WTC11 (cell line): ENCODE data around the gene GDA.

Experiments
- FOXJ3 ChIP-seq: sonication (generic); formaldehyde crosslinking; IDR thresholded peaks from 2 replicates; pipeline ENCODE4 v1.9.0; 2021; ENCODE audit warnings: missing genetic modification reagents, mild to moderate bottlenecking, borderline replicate concordance
- MXD4 ChIP-seq: fragments of 250-450 bp; sonication (Bioruptor Pico); IDR thresholded peaks from 2 replicates; pipeline ENCODE4 v1.8.0; 2021; ENCODE audit warnings: mild to moderate bottlenecking, moderate library complexity, borderline replicate concordance
- TP53 ChIP-seq: sonication (generic); formaldehyde crosslinking; IDR thresholded peaks from 2 replicates; pipeline ENCODE4 v1.8.1; 2023; ENCODE audit warnings: mild to moderate bottlenecking, missing genetic modification reagents
- TF ChIP-seq, protein P1 (sequence below): fragments of 200-600 bp; IDR thresholded peaks from 2 replicates; pipeline ENCODE4 v1.8.0; 2022; ENCODE audit warnings: antibody characterized with exemption
- TF ChIP-seq, protein P2 (sequence below): sonication (generic); formaldehyde crosslinking; IDR thresholded peaks from 2 replicates; pipeline ENCODE4 v1.8.1; 2023; ENCODE audit warnings: mild to moderate bottlenecking, missing genetic modification reagents, borderline replicate concordance
- TF ChIP-seq, protein P3 (sequence below): sonication (generic); formaldehyde crosslinking; IDR thresholded peaks from 2 replicates; pipeline ENCODE4 v1.8.0; 2022; ENCODE audit warnings: mild to moderate bottlenecking, missing genetic modification reagents

DNA sequence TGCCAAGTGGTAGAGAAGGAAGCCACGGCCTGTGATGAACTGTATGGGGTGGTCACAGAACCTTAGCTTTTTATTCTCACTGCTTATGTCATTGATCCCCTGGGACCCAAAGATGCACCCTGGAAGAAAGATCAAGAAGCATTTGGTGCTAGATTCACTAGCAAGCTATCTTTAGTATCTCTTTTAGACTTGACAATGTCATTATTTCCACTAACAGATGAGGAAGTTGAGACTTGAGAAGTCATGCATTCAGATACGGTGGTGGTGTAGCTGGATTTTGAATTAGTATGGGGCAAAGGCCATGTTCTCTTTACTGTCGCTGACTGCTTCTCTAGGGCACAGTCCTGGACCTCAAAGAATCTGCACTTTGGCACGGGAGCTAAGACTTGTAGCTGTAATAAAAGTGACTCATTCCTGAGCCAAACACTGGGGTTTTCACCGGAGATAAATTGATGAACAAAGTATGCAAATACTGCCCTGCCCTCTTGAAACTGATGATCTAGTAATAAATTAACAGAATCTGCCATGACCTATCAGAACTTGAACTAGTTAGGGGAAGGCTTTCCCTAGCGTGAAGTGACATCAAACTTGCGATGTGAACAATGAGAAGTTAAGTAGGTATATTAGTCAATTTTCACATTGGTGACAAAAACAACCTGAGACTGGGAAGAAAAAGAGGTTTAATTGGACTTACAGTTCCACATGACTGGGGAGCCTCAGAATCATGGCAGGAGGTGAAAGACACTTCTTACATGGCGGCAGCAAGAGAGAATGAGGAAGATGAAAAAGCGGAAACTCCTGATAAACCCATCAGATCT, 5.4 kb downstream of the GDA start:
- TF ChIP-seq, protein P1, sequence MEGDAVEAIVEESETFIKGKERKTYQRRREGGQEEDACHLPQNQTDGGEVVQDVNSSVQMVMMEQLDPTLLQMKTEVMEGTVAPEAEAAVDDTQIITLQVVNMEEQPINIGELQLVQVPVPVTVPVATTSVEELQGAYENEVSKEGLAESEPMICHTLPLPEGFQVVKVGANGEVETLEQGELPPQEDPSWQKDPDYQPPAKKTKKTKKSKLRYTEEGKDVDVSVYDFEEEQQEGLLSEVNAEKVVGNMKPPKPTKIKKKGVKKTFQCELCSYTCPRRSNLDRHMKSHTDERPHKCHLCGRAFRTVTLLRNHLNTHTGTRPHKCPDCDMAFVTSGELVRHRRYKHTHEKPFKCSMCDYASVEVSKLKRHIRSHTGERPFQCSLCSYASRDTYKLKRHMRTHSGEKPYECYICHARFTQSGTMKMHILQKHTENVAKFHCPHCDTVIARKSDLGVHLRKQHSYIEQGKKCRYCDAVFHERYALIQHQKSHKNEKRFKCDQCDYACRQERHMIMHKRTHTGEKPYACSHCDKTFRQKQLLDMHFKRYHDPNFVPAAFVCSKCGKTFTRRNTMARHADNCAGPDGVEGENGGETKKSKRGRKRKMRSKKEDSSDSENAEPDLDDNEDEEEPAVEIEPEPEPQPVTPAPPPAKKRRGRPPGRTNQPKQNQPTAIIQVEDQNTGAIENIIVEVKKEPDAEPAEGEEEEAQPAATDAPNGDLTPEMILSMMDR = no peak
- TF ChIP-seq, protein P2, sequence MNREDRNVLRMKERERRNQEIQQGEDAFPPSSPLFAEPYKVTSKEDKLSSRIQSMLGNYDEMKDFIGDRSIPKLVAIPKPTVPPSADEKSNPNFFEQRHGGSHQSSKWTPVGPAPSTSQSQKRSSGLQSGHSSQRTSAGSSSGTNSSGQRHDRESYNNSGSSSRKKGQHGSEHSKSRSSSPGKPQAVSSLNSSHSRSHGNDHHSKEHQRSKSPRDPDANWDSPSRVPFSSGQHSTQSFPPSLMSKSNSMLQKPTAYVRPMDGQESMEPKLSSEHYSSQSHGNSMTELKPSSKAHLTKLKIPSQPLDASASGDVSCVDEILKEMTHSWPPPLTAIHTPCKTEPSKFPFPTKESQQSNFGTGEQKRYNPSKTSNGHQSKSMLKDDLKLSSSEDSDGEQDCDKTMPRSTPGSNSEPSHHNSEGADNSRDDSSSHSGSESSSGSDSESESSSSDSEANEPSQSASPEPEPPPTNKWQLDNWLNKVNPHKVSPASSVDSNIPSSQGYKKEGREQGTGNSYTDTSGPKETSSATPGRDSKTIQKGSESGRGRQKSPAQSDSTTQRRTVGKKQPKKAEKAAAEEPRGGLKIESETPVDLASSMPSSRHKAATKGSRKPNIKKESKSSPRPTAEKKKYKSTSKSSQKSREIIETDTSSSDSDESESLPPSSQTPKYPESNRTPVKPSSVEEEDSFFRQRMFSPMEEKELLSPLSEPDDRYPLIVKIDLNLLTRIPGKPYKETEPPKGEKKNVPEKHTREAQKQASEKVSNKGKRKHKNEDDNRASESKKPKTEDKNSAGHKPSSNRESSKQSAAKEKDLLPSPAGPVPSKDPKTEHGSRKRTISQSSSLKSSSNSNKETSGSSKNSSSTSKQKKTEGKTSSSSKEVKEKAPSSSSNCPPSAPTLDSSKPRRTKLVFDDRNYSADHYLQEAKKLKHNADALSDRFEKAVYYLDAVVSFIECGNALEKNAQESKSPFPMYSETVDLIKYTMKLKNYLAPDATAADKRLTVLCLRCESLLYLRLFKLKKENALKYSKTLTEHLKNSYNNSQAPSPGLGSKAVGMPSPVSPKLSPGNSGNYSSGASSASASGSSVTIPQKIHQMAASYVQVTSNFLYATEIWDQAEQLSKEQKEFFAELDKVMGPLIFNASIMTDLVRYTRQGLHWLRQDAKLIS = no peak
- TF ChIP-seq TP53 (CRISPR knock-in tag) (no peak), MXD4 (CRISPR knock-in tag) (no peak), FOXJ3 (no peak)
- TF ChIP-seq, protein P3, sequence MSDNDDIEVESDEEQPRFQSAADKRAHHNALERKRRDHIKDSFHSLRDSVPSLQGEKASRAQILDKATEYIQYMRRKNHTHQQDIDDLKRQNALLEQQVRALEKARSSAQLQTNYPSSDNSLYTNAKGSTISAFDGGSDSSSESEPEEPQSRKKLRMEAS (CRISPR knock-in tag) = no peak
